Activated T-helper 2 cell treated with anti-CD3 and anti-CD28 coated beads, Interferon-gamma antibody, Interleukin-2, Interleukin-4, amounts not matched to agents 10 μg/mL and 5 μg/mL and 100 μg/mL, durations not matched to agents 14 hours and 24 hours and 36 hours (primary cell): ENCODE data around the gene STAP1. TPM values are rescaled to one million over a fixed set of nuclear protein-coding genes. Genes with fewer than 3 reads are reported as not detected.
"Not testable (repeated sequence)": the region's sequence is repeated elsewhere in the genome, so short reads cannot be mapped to it uniquely, and the experiment has no call there.

Experiments used
- DNase-seq: peaks from one replicate; pipeline ENCODE4 v3.0.0; 2021; ENCODE audit warnings: low spot score
- H3K27ac Mint-ChIP-seq: one replicate; pipeline ENCODE4 v1.8.0; 2021; ENCODE audit warnings: mixed read lengths
- H3K27me3 Mint-ChIP-seq: one replicate; pipeline ENCODE4 v1.8.0; 2021; ENCODE audit warnings: low read depth, mixed read lengths
- H3K36me3 Mint-ChIP-seq: one replicate; pipeline ENCODE4 v1.8.0; 2021; ENCODE audit warnings: low read depth, mixed read lengths
- H3K4me1 Mint-ChIP-seq: one replicate; pipeline ENCODE4 v1.8.0; 2021; ENCODE audit warnings: low read depth, mixed read lengths
- H3K4me3 Mint-ChIP-seq: one replicate; pipeline ENCODE4 v1.8.0; 2021; ENCODE audit warnings: low read depth, mild to moderate bottlenecking, moderate library complexity, mixed read lengths
- H3K9me3 Mint-ChIP-seq: one replicate; pipeline ENCODE4 v1.8.0; 2021; ENCODE audit warnings: mixed read lengths
- intact Hi-C: fragments of 100-400 bp; cut with micrococcal nuclease; formaldehyde crosslinking; loops from one replicate; pipeline ENCODE4 v1.15.1; 2023
- total RNA-seq: library from RNA; stranded (reverse); gene quantifications from 2 replicates; pipeline ENCODE4 v1.2.3, GENCODE V29; 2022

The STAP1 gene
- total RNA-seq, 1 donor from 2014 or later: 18.9 TPM

GRCh38 chr4:67542076-67542475 lies 16.5 kb upstream of the STAP1 start:
- Mint-ChIP-seq H3K4me3 (no peak overlapping the region), H3K27me3 (no peaks in the 10 kb centered on the region), H3K4me1 (peaks cover 44% of the 10 kb centered on the region), H3K27ac (no peak overlapping the region), H3K9me3 (no peaks in the 10 kb centered on the region), H3K36me3 (peaks cover 69% of the 10 kb centered on the region)
- intact Hi-C loops: no loop called here
- no peak for DNase-seq

DNA sequence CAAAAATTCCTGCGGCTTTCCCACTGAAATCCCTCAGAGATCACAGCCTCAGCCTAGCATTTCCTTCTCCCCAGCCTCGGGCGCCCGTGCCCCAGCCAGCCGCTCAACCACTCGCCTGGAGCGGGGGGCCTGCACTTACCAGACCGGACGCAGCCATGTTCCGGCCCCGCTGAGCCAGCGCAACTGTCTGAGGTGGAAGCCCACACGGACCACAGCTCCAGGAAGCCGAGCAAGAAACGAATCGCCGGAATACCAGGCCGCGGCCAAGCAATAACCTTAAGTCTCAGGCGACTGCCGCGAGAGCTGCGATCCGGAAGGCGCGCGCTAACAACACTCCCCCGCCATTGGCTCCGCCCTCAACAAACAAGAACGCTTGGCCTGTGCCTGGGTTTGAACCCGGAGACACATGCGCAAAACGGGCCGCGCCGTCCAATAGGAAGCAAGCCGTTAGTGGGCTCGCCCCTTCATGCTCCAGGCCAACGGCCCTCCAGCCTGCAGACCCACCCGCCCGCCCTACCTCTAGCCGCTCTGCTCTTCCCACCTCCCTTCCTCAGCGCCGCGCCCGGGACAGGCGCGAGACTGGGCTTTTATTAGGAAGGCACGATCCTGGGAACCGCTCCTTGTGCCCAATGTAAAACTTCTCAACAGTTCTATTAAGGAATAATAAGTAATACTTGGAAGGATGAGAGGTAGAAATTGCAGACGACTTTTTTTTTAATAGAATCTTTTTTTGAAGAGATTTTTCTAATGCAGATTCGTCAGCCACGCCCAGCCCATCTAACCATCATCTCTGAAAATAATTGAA lies 13.1 kb upstream of the STAP1 start, which contains the start of gene CENPC:
CENPC (minus strand) TSS at position 305 of the 805 bp plus-strand sequence; CDS start at position 157, 148 bp downstream.
- H3K27me3 Mint-ChIP-seq: no peaks in the 10 kb centered on the region
- peak within 1 kb of the TSS; percentile 99 for H3K27ac Mint-ChIP-seq
- intact Hi-C loops: loop anchor here (1.0 to 5.0 kb wide), 7 partner anchors 13 to 202 kb away; partner anchors contain the start of genes STAP1 and UBA6
- H3K4me3 Mint-ChIP-seq: peak within 1 kb of the TSS; percentile 100
- H3K4me1 Mint-ChIP-seq: peaks cover 35% of the 10 kb centered on the region
- H3K36me3 Mint-ChIP-seq: peaks cover 40% of the 10 kb centered on the region
- peak; percentile 93 for DNase-seq
- H3K9me3 Mint-ChIP-seq: no peaks in the 10 kb centered on the region

GRCh38 chr4:67546004-67546356 lies 12.5 kb upstream of the STAP1 start:
- intact Hi-C loops: loop anchor here (5.0 kb wide), 2 partner anchors 111 to 201 kb away; no protein-coding TSS in a partner anchor
- H3K27ac Mint-ChIP-seq: no peak overlapping the region
- H3K36me3 Mint-ChIP-seq: peaks cover 36% of the 10 kb centered on the region

GRCh38 chr4:67546971-67547370 lies 11.6 kb upstream of the STAP1 start:
- intact Hi-C loops: loop anchor here (5.0 kb wide), 2 partner anchors 110 to 200 kb away; no protein-coding TSS in a partner anchor
- peaks cover 37% of the 10 kb centered on the region for H3K4me1 Mint-ChIP-seq
- no peaks in the 10 kb centered on the region for H3K9me3 Mint-ChIP-seq
- H3K4me3 Mint-ChIP-seq: peak overlapping the region; percentile 30
- H3K36me3 Mint-ChIP-seq: peaks cover 27% of the 10 kb centered on the region
- H3K27me3 Mint-ChIP-seq: no peaks in the 10 kb centered on the region
- no peak for DNase-seq
- H3K27ac Mint-ChIP-seq: no peak overlapping the region

More at GRCh38 chr4:67546004-67546356, 12.5 kb upstream of the STAP1 start:
- Mint-ChIP-seq H3K4me3 (peak overlapping the region; percentile 100), H3K9me3 (no peaks in the 10 kb centered on the region), H3K4me1 (peaks cover 40% of the 10 kb centered on the region), H3K27me3 (no peaks in the 10 kb centered on the region)
- DNase-seq: no peak

- Mint-ChIP-seq H3K4me1 (peaks cover 29% of the 10 kb centered on the region), H3K36me3 (peaks cover 8% of the 10 kb centered on the region), H3K27me3 (no peaks in the 10 kb centered on the region), H3K9me3 (no peaks in the 10 kb centered on the region), H3K4me3 (no peak overlapping the region), H3K27ac (no peak overlapping the region)
- DNase-seq: no peak
- intact Hi-C loops: loop anchor here (1.0 to 5.0 kb wide), 4 partner anchors 108 to 627 kb away; no protein-coding TSS in a partner anchor
Observed at GRCh38 chr4:67549123-67549522, 9.4 kb upstream of the STAP1 start.

- no peak for DNase-seq
- Mint-ChIP-seq H3K27ac (no peak overlapping the region), H3K27me3 (no peaks in the 10 kb centered on the region)
Observed at GRCh38 chr4:67550451-67550850, 8.1 kb upstream of the STAP1 start.

DNA sequence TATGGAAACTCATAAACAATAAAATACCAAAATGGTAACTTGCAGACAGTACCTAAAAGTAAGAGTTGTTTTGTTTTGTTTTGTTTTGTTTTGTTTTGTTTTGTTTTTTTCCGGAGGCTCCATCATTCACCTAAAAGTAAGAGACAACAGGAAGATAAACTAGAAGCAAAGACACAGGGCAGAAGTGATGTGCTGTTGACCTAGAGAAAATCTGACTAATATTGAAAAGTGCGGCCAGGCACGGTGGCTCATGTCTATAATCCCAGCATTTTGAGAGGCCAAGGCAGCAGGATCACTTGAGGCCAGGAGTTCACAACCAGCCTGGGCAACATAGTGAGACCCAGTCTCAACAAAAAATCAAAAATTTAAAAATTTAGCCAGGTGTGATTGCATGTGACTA lies 7.7 kb upstream of the STAP1 start:
- Mint-ChIP-seq H3K27ac (no peak overlapping the region), H3K4me1 (peaks cover 26% of the 10 kb centered on the region), H3K36me3 (no peaks in the 10 kb centered on the region), H3K27me3 (no peaks in the 10 kb centered on the region), H3K4me3 (no peak overlapping the region), H3K9me3 (no peaks in the 10 kb centered on the region)
- intact Hi-C loops: no loop called here
- no peak for DNase-seq

More at GRCh38 chr4:67550451-67550850, 8.1 kb upstream of the STAP1 start:
- Mint-ChIP-seq H3K4me1 (peaks cover 26% of the 10 kb centered on the region), H3K36me3 (no peaks in the 10 kb centered on the region), H3K9me3 (no peaks in the 10 kb centered on the region), H3K4me3 (no peak overlapping the region)
- intact Hi-C loops: no loop called here

DNA sequence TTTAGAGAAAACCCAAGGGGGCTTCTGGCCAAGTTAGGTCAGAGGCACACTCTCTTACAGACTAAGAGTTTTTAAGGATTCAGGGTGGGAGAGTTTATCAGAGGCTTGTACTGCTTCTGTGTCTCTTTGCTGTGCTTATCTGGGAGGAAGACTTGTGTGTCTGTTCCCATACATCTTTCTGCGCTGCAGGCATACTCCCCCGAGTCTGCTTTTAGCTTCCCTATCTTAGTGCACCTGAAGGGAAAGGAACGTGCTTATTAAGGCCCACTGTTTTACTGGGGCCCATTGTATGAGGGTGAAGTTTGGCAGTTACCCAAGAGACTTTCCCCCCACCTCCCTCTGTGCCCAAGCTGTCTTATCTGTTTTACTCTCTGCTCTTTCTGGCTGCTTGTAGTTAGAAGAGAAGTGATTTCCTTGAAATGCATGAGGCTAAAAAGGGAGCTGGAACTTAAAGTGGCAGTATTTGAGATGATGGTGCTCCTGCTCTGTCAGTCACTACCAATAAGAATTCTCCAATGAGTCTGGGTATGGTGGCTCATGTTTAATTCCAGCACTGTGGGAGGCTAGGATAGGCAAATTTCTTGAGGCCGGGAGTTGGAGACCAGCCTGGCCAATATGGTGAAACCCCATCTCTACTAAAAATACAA lies 6.3 kb upstream of the STAP1 start:
- intact Hi-C loops, H3K27me3 Mint-ChIP-seq, H3K27ac Mint-ChIP-seq, DNase-seq, H3K36me3 Mint-ChIP-seq, H3K4me3 Mint-ChIP-seq, H3K9me3 Mint-ChIP-seq: not testable (repeated sequence)
- H3K4me1 Mint-ChIP-seq: peaks cover 33% of the 10 kb centered on the region

DNA sequence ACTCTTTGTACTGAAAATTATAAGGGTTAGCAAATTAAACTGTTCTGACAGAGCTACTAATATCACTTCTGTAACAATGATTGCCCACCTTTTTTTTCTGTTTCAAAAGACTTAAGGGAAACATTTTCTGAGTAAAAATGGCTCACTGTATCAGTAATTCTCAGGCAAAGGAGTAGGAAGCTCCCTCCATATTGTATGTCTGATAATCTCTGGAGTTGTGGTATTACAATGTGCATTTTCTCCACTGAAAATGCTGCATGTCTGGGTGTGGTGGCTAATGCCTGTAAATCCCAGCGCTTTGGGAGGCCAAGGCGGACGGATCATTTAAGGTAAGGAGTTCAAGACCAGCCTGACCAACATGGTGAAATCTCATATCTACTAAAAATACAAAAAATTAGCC lies 4.4 kb upstream of the STAP1 start:
- Mint-ChIP-seq H3K27me3 (no peaks in the 10 kb centered on the region), H3K9me3 (no peaks in the 10 kb centered on the region), H3K36me3 (peaks cover 2% of the 10 kb centered on the region), H3K4me1 (peaks cover 46% of the 10 kb centered on the region), H3K27ac (no peak overlapping the region), H3K4me3 (no peak overlapping the region)
- intact Hi-C loops: no loop called here
- no peak for DNase-seq

DNA sequence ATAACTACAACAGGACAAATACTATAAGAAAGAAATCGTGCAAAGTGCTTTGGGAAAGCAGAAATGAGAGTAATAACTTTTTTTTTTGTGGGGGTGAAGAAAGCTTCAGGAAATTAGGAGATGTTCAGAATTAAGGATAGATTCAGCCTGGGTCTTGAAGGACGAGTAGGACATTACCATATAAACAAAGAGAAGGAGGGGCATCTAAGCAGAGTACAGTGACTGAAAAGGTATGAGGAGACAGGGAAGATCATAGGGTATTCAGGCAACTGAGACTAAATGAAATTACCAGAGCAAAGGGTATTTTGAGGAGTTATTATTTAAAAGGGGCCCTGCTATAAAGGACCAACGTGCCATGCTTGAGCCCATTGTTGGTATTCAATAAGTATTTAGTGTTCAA lies 3.1 kb upstream of the STAP1 start:
- H3K36me3 Mint-ChIP-seq: peaks cover 2% of the 10 kb centered on the region
- no peak for DNase-seq
- no peaks in the 10 kb centered on the region for H3K27me3 Mint-ChIP-seq
- no peak overlapping the region for H3K27ac Mint-ChIP-seq
- no peaks in the 10 kb centered on the region for H3K9me3 Mint-ChIP-seq
- intact Hi-C loops: no loop called here
- H3K4me1 Mint-ChIP-seq: peaks cover 51% of the 10 kb centered on the region
- H3K4me3 Mint-ChIP-seq: no peak overlapping the region

DNA sequence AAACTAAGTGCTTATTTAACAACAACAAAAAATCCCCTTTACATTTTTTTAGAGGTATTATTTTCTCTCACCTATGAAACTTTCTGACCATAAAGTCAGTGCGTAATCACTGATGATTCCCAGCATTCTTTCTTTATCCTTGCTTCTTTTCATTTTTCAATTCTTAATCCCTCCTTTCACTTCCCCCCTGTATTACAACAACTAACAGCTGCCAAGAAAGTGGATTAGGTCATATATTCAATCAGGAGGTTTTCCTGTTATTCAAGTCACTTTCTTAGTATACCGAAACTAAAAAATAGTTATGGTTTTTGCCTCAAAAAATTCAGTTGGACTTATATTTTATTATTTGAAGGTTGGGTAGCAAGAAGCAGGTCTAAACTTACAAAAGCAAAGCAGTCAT lies 2.1 kb upstream of the STAP1 start:
- DNase-seq: no peak
- no peak overlapping the region for H3K27ac Mint-ChIP-seq
- H3K27me3 Mint-ChIP-seq: no peaks in the 10 kb centered on the region
- peaks cover 11% of the 10 kb centered on the region for H3K36me3 Mint-ChIP-seq
- no peaks in the 10 kb centered on the region for H3K9me3 Mint-ChIP-seq
- H3K4me1 Mint-ChIP-seq: peaks cover 55% of the 10 kb centered on the region
- intact Hi-C loops: no loop called here
- no peak overlapping the region for H3K4me3 Mint-ChIP-seq

GRCh38 chr4:67565284-67565683 lies 6.8 kb downstream of the STAP1 start:
- Mint-ChIP-seq H3K36me3 (peaks cover 44% of the 10 kb centered on the region), H3K4me1 (peaks cover 45% of the 10 kb centered on the region), H3K27me3 (no peaks in the 10 kb centered on the region), H3K27ac (no peak overlapping the region), H3K4me3 (no peak overlapping the region), H3K9me3 (no peaks in the 10 kb centered on the region)
- no peak for DNase-seq
- intact Hi-C loops: no loop called here

DNA sequence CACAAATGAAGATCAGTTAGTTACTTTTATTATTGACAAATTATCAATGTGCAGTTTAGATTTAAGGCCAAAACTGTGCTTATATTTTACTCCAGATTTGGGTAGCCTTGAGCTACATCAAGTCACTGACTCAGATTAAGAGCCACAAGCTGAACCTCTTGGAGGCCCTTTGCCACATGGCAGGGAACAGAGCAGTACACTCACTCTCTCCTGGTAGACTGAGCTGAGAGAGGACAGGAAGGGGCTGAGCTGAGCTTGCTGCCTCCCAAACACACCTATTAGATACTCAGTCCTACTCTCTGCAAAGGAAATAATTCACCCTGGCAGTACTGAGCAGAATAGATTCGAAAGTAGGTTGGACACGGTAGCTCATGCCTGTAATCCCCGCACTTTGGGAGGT lies 7.8 kb downstream of the STAP1 start:
- Mint-ChIP-seq H3K4me1 (peaks cover 37% of the 10 kb centered on the region), H3K36me3 (peaks cover 40% of the 10 kb centered on the region), H3K9me3 (no peaks in the 10 kb centered on the region), H3K27ac (peak overlapping the region; percentile 63), H3K27me3 (no peaks in the 10 kb centered on the region), H3K4me3 (no peak overlapping the region)
- DNase-seq: no peak
- intact Hi-C loops: no loop called here
